SU-DHL-6 (cell line): ENCODE data around the gene FBXW10.
"Not testable (repeated sequence)": the region's sequence is repeated elsewhere in the genome, so short reads cannot be mapped to it uniquely, and the experiment has no call there.

Experiments
- H2AFZ ChIP-seq: fragments of 200-600 bp; sonication (generic); 2 replicates; pipeline ENCODE4 v1.6.1; 2014; ENCODE audit warnings: low read depth, mild to moderate bottlenecking, moderate library complexity, mixed read lengths, antibody characterized with exemption, low read length; ENCODE audit not compliant: severe bottlenecking
- H3F3A ChIP-seq: fragments of 200-600 bp; shearing (Covaris generic); 2 replicates; pipeline ENCODE4 v1.6.0; 2016; ENCODE audit warnings: antibody characterized with exemption, mild to moderate bottlenecking; ENCODE audit not compliant: insufficient read depth
- H3K27ac ChIP-seq: fragments of 200-600 bp; sonication (generic); 2 replicates; pipeline ENCODE4 v1.5.1; 2016; ENCODE audit warnings: low read depth, mild to moderate bottlenecking, low read length, moderate library complexity, mixed read lengths
- H3K27me3 ChIP-seq: fragments of 200-600 bp; sonication (generic), shearing (Covaris generic); 2 replicates; pipeline ENCODE4 v1.6.0; 2014; ENCODE audit warnings: mild to moderate bottlenecking, low read length
- H3K36me3 ChIP-seq: fragments of 200-600 bp; sonication (generic); 2 replicates; pipeline ENCODE4 v1.6.1; 2014; ENCODE audit warnings: mild to moderate bottlenecking, low read length, mixed read lengths
- H3K4me2 ChIP-seq: fragments of 300-600, 200-600 bp; shearing (Covaris generic), sonication (generic); 2 replicates; pipeline ENCODE4 v1.6.0; 2014; ENCODE audit warnings: low read length, low read depth, mild to moderate bottlenecking; ENCODE audit not compliant: poor library complexity, severe bottlenecking
- H3K4me3 ChIP-seq: fragments of 200-600 bp; sonication (generic); 2 replicates; pipeline ENCODE4 v1.5.1; 2014; ENCODE audit warnings: antibody characterized with exemption, low read length, mild to moderate bottlenecking, mixed read lengths; ENCODE audit not compliant: insufficient read depth, poor library complexity, severe bottlenecking
- H3K79me2 ChIP-seq: fragments of 200-600 bp; sonication (generic); 2 replicates; pipeline ENCODE4 v1.6.1; 2014; ENCODE audit warnings: mild to moderate bottlenecking, low read length, moderate library complexity; ENCODE audit not compliant: insufficient read depth
- H3K9ac ChIP-seq: fragments of 200-600 bp; sonication (generic); 2 replicates; pipeline ENCODE4 v1.7.0; 2014; ENCODE audit warnings: mild to moderate bottlenecking, low read length
- H3K9me2 ChIP-seq: fragments of 200-600 bp; sonication (generic); replicated peaks from 2 replicates; pipeline ENCODE4 v1.6.1; 2014; ENCODE audit warnings: low read length; ENCODE audit not compliant: insufficient read depth
- H3K9me3 ChIP-seq: fragments of 200-600 bp; sonication (generic); 2 replicates; pipeline ENCODE4 v1.6.1; 2014; ENCODE audit warnings: low read length, mixed read lengths; ENCODE audit not compliant: insufficient read depth
- H4K20me1 ChIP-seq: fragments of 200-600 bp; sonication (generic); 2 replicates; pipeline ENCODE4 v1.6.1; 2014; ENCODE audit warnings: low read depth, mild to moderate bottlenecking, antibody characterized with exemption, low read length, moderate library complexity, mixed read lengths

The FBXW10 gene

GRCh38 chr17:18781805-18782204 lies 38.0 kb downstream of the FBXW10 start:
- not testable (repeated sequence) for H3K27me3 ChIP-seq, H3K9me2 ChIP-seq, H3F3A ChIP-seq, H3K36me3 ChIP-seq, H3K79me2 ChIP-seq, H2AFZ ChIP-seq, H3K9me3 ChIP-seq, H3K27ac ChIP-seq, H4K20me1 ChIP-seq
- peak overlapping the region; percentile 49 for H3K4me2 ChIP-seq
- peak overlapping the region; percentile 65 for H3K9ac ChIP-seq
- peak overlapping the region; percentile 54 for H3K4me3 ChIP-seq

- not testable (repeated sequence) for H4K20me1 ChIP-seq, H2AFZ ChIP-seq, H3K4me3 ChIP-seq, H3K79me2 ChIP-seq, H3F3A ChIP-seq, H3K9me3 ChIP-seq, H3K9ac ChIP-seq, H3K4me2 ChIP-seq, H3K36me3 ChIP-seq, H3K27ac ChIP-seq, H3K9me2 ChIP-seq, H3K27me3 ChIP-seq
Measured at GRCh38 chr17:18785933-18786332, 42.1 kb downstream of the FBXW10 start.

- H4K20me1 ChIP-seq, H3F3A ChIP-seq, H3K4me2 ChIP-seq, H3K9me2 ChIP-seq, H3K36me3 ChIP-seq, H3K9me3 ChIP-seq, H3K27ac ChIP-seq, H3K27me3 ChIP-seq, H2AFZ ChIP-seq, H3K79me2 ChIP-seq, H3K9ac ChIP-seq, H3K4me3 ChIP-seq: not testable (repeated sequence)
Measured at GRCh38 chr17:18786890-18787289, 43.0 kb downstream of the FBXW10 start.

- not testable (repeated sequence) for H3K9me3 ChIP-seq, H3K9me2 ChIP-seq, H3F3A ChIP-seq, H3K4me3 ChIP-seq, H3K79me2 ChIP-seq, H3K9ac ChIP-seq, H2AFZ ChIP-seq, H4K20me1 ChIP-seq, H3K27ac ChIP-seq, H3K27me3 ChIP-seq, H3K4me2 ChIP-seq, H3K36me3 ChIP-seq
Measured at GRCh38 chr17:18791402-18791801, 47.5 kb downstream of the FBXW10 start.

- H4K20me1 ChIP-seq, H3K36me3 ChIP-seq, H3K27me3 ChIP-seq, H3K4me2 ChIP-seq, H3K9me3 ChIP-seq, H3K9ac ChIP-seq, H3K27ac ChIP-seq, H3F3A ChIP-seq, H3K4me3 ChIP-seq, H3K79me2 ChIP-seq, H3K9me2 ChIP-seq, H2AFZ ChIP-seq: not testable (repeated sequence)
Measured at GRCh38 chr17:18794841-18795240, 51.0 kb downstream of the FBXW10 start.

GRCh38 chr17:18796887-18797286 lies 53.0 kb downstream of the FBXW10 start:
- H3K79me2 ChIP-seq, H3K27ac ChIP-seq, H2AFZ ChIP-seq, H3F3A ChIP-seq, H3K9ac ChIP-seq, H3K27me3 ChIP-seq, H4K20me1 ChIP-seq, H3K4me3 ChIP-seq, H3K9me2 ChIP-seq, H3K4me2 ChIP-seq, H3K36me3 ChIP-seq, H3K9me3 ChIP-seq: not testable (repeated sequence)

- H3K27ac ChIP-seq, H3K36me3 ChIP-seq, H3K9ac ChIP-seq, H3K79me2 ChIP-seq, H4K20me1 ChIP-seq, H3F3A ChIP-seq, H3K4me3 ChIP-seq, H3K4me2 ChIP-seq, H3K9me3 ChIP-seq, H3K9me2 ChIP-seq, H2AFZ ChIP-seq, H3K27me3 ChIP-seq: not testable (repeated sequence)
Measured at GRCh38 chr17:18803458-18804245, 59.8 kb downstream of the FBXW10 start.

GRCh38 chr17:18815924-18816323 lies 72.1 kb downstream of the FBXW10 start:
- not testable (repeated sequence) for H3K36me3 ChIP-seq, H3K27me3 ChIP-seq, H3K9me3 ChIP-seq, H3F3A ChIP-seq, H3K27ac ChIP-seq, H3K9me2 ChIP-seq, H4K20me1 ChIP-seq, H3K4me3 ChIP-seq, H3K79me2 ChIP-seq, H3K4me2 ChIP-seq, H2AFZ ChIP-seq, H3K9ac ChIP-seq
